ENCODE measurements around the gene AHNAK2.

- TF ChIP-seq CEBPZ (IDR thresholded peaks at IDR 0.05; ENCODE audit: low read length): no peak
- no peak for TF ChIP-seq TRIM24 (CRISPR knock-in tag; IDR thresholded peaks at IDR 0.05)
- no peak for TF ChIP-seq MAX (IDR thresholded peaks at IDR 0.05)
- no peak for TF ChIP-seq ESRRA (CRISPR knock-in tag; IDR thresholded peaks at IDR 0.05; ENCODE audit: low read depth)
- TF ChIP-seq NBN (conservative IDR thresholded peaks at IDR 0.05): no peak
Observed at GRCh38 chr14:104897330-104898194, 80.6 kb downstream of the AHNAK2 start.
